DMS53 treated with DMSO at 0.1 percent for 48 hours (cell line): Measurements from ENCODE around the gene CDH13.
A peak's percentile ranks its signal among the peaks of the same experiment; 100 is the strongest.

Experiments
- DNase-seq: peaks from one replicate; lab custom pipeline; 2025; ENCODE audit not compliant: unreplicated experiment; lab: John Stamatoyannopoulos, UW

CDH13 gene

GRCh38 chr16:83205896-83206295 lies 579.1 kb downstream of the CDH13 start:
- DNase-seq, result no peak

DNA sequence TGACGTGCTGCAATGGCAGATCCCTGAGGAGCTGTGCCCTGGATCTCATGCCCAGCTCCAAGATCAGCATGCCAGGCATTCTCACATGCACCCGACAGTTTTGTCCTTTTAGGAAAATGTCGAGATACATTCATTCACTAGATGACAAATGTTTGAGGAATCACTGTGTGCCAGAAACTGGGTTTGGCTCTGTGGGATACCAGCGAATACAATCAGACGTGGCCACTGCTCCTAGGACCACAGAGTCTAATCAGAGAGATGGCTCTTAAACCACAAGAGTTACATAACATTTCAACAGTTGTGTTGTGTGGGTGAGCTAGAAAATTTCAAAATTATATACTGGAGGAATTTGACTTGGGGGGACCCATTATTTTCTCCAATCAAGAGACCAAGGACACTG lies 579.7 kb downstream of the CDH13 start:
- DNase-seq, result no peak

DNA sequence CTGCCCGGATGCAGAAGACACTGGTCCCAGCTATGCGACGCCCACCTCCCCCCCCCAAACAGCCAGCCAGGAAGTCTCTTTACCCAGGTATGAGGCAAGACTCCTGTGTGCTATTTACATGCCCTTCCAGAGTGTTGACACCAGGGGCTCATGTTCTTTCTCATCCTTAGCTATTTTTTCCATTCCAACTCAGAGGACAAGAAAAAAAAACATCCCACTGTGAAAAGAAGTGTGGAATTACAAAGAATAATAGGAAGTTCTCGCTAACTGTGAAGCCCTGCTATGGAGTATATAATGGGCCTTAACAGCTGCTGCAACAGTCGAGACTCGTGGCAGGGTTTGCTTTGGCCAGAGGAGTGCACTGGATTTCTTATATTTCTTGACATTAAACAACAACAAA lies 584.9 kb downstream of the CDH13 start:
- no peak for DNase-seq

DNA sequence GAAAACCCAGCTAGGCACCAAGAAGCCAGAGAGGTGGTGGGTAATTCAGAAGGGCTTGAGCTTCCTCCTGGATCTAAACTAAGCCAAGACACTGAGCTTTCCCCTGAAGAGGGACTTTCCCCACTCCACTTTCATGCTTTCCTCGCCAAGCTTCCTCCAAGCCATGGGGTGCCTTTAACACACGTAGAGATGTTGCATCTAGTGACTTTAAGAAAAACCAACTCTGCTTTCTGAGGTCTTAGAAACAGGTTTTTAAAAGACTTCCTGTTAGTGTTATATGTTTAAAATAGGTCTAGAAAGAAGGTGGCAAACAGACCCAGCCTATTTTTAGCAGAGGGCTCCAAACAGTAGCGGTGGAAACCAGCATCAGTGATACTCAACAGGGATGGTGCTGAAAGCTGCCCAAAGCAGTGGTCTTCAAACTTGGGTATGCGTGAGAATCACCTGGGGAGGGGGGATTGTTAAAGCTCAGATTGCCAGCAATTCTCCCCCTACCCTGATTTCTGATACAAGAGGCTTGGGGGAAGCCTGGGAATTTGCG lies 585.6 kb downstream of the CDH13 start:
- DNase-seq, result no peak

- DNase-seq, result no peak
These were observed 587.9 kb downstream of the CDH13 start for GRCh38 chr16:83214671-83215070.

- DNase-seq, result peak; percentile 1
These were observed 588.7 kb downstream of the CDH13 start for GRCh38 chr16:83215406-83216001.

DNA sequence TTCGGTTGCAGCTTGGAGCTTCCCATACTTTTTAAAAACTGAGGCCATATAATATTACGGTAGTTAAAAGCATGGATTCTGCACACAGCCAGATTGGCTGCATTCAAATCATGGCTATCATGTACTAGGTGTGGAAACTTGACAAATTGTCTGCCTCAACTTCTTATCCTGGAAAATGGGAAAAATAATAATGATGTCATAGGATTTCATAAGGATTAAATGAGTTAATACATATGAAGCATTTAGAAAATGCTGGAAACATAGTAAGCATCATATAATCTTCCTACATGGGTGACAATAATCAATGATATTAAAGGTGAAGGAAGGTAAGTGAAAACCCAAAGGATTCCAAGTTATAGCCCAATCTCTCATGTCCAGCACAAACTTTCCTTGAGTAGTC lies 592.5 kb downstream of the CDH13 start:
- no peak for DNase-seq

- DNase-seq, result no peak
These were observed 593.3 kb downstream of the CDH13 start for GRCh38 chr16:83220066-83220465.

DNA sequence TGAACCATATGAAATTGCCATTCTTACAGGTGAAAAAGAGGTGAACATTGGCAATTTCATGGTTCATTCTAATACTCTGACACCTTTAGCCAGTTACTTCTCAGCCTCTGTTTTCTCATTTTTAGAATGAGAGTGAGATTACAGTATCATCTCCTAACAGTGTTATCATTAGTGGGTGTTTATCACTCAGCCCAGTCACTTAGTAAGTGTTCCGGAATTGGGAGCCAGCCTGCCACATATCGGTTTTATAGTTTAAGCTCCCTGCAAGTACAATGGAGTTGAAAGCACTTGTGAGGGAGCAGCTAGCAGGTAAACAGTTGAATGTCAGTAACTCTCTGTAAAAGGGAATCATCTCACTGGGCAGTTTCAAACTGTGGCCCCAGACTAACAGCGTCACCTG lies 597.9 kb downstream of the CDH13 start:
- DNase-seq, result no peak

DNA sequence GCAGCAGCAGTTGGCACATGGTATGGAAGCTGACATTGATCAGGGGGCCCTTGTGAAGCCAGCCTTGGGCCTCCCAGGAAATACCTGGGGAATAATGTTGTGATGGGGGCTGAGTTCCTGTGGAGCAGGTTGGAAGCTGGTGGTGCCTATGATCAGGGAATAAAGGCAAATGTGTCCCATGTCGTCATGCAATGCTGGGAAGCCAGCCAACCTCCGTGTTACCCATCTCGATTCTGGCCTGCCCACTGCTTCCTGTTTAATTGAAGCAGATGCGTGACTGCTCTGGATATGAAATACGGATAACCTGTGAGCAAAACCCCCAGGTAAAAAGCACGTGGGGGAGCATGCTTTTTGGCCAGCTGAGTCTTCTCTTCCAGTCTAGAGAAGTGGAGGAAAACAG lies 600.6 kb downstream of the CDH13 start:
- no peak for DNase-seq

- DNase-seq, result no peak
These were observed 605.0 kb downstream of the CDH13 start for GRCh38 chr16:83231729-83232128.

DNA sequence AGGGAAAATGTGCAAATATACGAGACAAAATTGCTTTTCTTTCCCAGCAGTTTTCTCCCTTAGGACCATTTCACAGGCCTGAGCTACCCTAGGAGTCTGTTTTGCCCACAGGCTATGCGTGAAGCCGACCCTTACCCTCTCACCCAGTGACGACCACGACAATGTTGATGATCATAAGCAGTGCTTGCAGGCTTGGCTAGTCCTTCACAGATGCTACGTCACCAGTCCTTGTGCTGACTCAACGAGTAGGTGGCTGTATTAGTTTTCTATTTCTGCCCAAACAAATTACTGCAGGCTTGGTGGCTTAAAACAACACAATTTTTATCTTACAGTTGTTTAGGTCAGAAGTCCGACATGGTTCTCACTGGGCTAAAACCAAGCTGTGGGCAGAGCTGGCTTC lies 606.4 kb downstream of the CDH13 start:
- no peak for DNase-seq

- DNase-seq, result no peak
These were observed 612.4 kb downstream of the CDH13 start for GRCh38 chr16:83238949-83239691.

DNA sequence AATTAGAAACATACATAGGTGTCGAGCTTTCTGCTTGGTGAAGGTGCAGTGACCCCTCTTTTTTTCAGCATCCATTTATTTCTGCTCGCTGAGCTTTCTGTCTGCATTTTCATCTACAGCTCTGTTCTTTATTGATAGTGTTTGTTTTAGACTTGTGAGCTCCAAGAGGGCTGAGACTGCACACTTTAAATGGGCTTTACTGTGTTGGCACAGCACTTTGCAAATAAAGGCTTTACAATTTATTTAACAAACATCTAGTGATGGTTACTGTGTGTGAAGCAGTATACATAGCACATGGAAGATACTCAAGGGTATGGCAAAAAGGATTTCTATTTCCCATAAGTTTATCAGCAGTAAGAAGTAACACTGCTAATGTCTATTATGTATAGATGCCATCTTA lies 617.3 kb downstream of the CDH13 start:
- DNase-seq, result no peak

DNA sequence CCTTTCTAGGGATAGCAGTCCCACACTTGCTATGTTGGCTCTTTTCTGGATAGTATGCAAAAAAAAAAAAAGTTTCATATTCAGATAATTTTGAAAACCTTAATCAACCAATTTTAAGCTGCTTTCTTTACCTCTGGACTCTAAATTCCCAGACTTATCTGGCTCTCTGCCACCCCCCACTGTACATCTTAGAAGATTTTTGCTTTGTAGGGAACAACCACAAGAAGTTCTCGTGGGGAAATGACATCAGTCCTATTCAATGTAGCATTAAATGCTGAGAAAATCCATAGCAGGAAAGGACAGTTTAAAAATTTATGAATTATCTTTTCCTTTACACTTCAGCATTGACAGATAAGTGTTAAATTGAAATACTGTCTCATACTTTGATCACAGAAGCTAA lies 618.3 kb downstream of the CDH13 start:
- no peak for DNase-seq

- DNase-seq, result no peak
These were observed 621.1 kb downstream of the CDH13 start for GRCh38 chr16:83247767-83248372.

- DNase-seq, result no peak
These were observed 622.1 kb downstream of the CDH13 start for GRCh38 chr16:83248735-83249463.

- DNase-seq, result no peak
These were observed 626.8 kb downstream of the CDH13 start for GRCh38 chr16:83253521-83253920.

GRCh38 chr16:83258366-83258928 lies 631.7 kb downstream of the CDH13 start:
- DNase-seq, result no peak

- DNase-seq, result no peak
These were observed 640.2 kb downstream of the CDH13 start for GRCh38 chr16:83266848-83267553.

GRCh38 chr16:83268169-83268568 lies 641.4 kb downstream of the CDH13 start:
- no peak for DNase-seq
